HG03442 (cell line): ENCODE results near the gene DPF3.

Source experiments
- ATAC-seq: cut with Tn5 transposase; IDR thresholded peaks from one replicate; pipeline ENCODE4 v1.9.1; 2021; ENCODE audit warnings: mild to moderate bottlenecking, moderate library complexity; ENCODE audit not compliant: unreplicated experiment

DPF3 gene

DNA sequence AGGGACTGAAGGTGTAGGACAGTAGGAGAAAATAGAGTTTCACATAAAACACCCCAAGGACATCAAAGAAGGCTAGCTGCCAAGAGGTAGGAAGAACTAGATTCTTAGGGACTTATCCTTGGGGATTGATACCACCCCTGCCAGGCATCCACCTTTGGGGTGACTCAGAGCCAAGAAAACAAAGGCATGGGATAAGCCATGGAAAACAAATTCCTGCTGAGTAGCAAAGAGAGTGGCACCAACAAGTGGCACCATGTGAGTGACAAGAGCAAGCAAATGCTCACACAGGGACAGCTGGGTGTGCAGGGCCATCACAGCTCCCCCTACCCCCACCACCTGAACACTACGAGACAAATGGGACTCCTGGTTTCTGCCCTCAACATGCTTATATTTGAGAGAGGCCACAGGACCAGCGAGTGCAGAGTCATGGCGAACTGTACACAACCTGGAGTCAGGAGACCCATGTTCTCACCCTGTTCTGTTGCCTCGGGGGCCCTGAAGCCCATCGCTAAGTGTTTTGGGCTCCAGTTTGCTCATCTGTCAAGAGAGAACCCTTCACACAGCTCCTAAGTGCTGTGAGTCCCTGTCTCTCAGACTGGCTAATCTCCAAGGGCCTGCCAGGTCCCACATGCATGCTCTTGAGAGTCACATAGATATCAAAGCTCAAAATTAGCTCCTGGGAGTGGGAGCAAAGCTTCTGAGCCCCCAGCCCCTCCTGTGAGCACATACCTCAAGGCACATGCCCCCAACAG is 91.9 kb downstream of the DPF3 start:
- ATAC-seq, result no peak

- ATAC-seq, result no peak
Measured at GRCh38 chr14:72801381-72801812, 92.5 kb downstream of the DPF3 start.

- ATAC-seq, result no peak
Measured at GRCh38 chr14:72800848-72801370, 93.0 kb downstream of the DPF3 start.

- no peak for ATAC-seq
Measured at GRCh38 chr14:72800296-72800695, 93.6 kb downstream of the DPF3 start.

- ATAC-seq, result no peak
Measured at GRCh38 chr14:72796935-72797334, 97.0 kb downstream of the DPF3 start.

- no peak for ATAC-seq
Measured at GRCh38 chr14:72793156-72793939, 100.6 kb downstream of the DPF3 start.

DNA sequence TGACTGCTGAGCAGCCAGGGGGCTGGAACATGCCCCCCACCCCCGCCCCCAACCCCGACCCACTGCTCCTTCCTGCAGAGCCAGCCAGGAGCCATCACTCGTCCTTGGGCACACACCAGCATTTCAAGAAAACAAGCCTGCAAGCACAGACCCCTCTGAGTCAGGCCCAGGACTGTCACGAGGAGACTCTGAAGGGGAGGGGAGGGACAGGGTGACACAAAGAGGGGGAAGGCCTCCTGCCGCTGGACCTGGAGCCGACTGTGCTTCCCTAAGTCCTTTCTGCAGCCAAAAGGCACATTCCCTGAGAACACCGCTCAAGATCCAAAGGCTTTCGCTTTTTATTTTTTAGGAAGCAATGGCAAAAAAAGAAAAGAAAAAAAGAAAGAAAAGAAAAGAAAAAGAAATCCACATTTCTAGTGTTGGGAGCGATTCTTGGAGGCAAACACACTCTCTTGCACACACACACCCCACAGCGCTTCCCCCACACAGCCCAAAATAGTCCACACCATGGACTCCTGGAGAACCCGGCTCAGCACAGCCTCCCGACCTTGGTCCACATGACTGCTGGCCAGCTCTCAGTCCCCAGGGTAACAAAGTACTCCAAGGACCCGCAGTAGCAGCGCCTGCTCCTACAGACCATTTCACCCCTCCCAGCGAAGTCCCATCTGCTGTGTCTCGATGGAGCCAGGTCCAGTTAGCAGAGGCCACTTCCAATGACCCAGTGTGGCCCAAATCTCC is 101.7 kb downstream of the DPF3 start:
- no peak for ATAC-seq

GRCh38 chr14:72790887-72791566 is 102.9 kb downstream of the DPF3 start:
- ATAC-seq, result no peak

DNA sequence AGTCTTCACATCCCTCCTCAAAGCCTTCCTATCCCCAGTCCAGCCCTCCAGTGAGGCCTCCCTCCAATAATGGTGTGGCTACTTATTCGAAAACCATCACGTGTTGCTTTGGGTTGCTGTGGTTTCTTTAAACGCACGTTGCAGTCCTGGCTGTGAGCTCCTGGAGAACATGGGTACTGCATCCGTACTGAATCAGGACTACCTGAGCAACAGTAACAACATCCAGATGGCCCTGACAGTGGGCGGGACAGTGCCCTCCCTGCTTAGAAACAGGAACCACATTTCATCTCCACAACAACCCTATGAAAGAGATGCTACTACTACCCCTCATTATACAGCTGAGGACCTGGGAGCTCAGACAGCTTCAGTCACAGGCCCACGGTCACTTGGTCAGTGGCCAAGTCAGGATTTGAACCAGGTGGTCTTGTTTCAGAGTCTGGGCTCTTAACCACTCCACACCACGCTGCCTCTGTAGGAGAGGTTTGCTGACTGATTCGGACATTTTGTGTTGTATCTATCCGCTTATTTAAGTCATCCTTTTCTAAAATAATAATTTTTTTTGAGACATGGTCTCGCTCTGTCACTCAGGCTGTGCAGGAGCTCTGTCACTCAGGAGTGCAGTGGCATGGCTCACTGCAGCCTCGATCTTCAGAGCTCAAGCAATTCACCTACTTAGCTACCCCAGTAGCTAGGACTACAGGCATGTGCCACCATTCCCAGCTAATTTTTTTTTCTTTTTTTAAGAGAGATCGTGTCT is 104.8 kb downstream of the DPF3 start:
- no peak for ATAC-seq

DNA sequence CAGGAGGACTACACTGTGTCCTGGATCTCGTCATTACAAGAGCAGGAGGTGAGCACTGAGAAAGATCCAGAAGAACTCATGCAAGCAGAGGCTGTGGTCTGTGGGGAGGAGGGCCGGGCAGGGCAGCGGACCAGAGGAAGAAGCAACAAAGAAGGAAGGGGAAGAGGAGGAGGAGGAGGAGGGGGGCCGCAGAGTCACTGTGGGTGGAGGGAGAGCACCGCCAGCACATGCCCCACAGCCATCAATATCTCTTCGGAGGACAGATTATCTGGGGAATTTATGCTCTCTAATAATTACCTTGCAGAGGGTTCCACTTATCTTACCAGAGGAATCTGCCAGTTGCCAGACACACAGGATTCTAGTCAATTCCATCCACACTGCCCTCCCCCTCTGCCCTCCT is 105.6 kb downstream of the DPF3 start:
- no peak for ATAC-seq

DNA sequence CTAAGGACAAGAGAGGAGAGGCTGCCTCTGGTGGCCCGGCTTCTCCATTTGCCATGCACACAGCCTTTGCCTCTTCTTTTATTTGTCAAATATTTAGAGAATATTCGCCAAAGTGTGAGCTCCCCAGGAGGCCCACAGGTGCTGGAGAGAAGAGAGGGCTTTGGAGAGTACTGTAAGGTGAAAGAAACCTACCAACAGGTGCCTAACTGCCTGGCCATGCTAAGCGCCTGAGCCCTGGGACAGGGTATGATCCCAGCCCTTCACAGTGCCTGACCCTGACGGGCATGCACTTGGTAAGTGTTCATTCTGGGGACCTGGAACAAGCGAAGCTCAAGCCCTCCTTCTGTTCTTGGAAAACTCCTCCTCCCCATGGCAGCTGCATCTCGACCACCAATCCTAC is 106.1 kb downstream of the DPF3 start:
- no peak for ATAC-seq

DNA sequence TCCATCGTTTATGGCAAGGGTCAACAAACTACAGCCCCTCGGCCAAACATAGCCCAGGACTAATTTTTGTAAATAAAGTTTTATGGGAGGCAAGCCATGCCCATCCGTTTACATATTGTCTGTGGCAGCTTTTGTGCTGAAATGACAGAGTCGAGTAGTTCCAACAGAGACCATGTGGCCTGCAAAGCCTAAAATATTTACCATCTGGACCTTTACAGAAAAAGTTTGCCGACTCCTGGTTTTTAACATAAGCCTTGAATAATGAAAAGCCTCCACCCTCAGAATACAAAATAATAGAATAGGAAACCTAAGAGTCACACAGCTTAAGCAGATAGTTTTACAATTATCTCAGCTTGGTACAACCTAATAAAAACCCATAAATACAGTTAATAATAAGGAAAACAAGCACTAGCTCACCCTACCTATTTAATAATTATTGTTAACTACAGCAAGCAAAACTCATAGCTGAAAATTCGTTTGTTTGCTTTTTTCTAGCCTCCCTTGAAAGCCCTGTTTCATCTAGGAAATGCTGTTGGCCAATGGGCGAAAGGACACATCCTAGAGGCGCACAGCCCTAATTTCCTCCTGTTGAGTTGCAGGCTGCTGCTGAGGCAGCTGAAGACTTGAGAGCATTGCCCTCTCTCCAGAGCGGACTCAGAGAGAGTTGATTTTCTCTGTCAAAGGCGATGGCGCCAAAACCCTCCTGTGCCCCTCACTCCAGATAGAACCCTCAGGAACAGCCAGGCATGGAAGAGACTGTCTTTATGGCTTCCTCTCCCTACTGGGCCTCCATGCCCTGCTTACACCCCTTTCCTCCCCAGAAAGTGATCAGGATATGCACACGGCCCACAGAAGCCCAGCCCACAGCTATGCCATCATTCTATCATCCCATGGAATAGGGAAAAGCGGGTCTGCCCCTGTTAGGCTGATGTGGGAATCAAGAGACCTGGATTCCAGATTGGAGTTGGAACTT is 107.2 kb downstream of the DPF3 start:
- no peak for ATAC-seq

- ATAC-seq, result no peak
Measured at GRCh38 chr14:72783741-72784140, 110.2 kb downstream of the DPF3 start.

- ATAC-seq, result no peak
Measured at GRCh38 chr14:72782817-72783216, 111.1 kb downstream of the DPF3 start.

DNA sequence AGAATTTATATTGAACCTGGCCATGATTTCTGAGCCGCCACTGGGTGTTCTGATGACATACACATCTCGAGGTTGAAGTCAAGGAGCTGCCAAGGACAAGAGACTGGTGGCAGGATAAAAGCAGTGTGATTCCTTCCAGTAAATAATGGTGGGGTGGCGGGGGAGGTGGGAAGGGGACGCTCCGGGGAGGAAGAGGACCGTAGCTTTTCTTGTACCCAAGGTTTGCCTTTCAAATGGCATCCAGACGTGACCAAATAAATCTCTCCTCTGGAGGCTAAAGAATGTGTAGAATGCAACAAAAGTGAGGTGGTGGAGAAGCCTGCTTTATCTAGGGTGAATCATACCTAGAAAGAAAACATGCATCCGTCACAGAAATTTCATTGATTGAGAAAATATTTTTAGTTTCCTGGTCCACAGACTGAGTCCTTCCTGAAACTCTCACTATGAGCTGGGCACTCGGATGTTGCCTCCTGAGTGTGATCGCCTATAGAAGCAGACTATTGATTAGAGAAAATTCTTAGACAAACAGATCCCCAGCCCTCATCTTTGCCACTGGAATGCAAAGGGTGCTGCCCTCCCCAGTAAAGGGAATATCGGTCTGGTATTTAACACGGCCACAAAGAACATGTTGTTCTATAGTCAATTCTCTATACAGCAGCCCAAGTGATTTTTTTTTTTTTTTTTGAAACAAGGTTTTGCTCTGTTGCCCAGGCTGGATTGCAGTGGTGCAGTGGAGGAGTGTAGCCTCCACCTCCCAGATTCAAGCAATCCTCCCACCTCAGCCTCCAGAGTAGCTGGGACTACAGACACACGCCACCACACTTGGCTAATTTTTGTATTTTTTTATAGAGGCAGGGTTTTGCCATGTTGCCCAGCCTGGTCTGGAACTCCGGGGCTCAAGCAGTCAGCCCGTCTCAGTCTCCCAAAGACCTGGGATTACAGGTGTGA is 112.1 kb downstream of the DPF3 start:
- no peak for ATAC-seq

DNA sequence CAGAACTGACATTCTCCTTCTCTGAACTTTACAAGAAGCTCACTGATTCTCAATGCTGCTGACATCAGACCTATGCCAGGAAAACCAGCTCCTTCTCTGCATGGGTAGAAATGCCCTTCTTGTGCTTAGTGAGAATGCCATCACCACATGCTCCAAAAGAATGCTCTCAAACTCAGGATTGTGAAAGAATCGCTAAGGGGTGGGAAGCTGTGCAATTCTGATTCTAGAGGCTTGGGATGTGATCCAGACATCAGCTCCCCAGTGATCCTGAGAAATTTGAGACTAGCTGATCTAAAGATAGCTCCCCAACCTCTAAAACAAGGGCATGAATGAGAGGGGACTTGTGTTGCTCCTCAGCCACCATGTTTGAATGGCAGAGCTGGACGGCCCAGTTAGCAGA is 113.2 kb downstream of the DPF3 start:
- ATAC-seq, result no peak

GRCh38 chr14:72779679-72780078 is 114.2 kb downstream of the DPF3 start:
- ATAC-seq, result no peak

DNA sequence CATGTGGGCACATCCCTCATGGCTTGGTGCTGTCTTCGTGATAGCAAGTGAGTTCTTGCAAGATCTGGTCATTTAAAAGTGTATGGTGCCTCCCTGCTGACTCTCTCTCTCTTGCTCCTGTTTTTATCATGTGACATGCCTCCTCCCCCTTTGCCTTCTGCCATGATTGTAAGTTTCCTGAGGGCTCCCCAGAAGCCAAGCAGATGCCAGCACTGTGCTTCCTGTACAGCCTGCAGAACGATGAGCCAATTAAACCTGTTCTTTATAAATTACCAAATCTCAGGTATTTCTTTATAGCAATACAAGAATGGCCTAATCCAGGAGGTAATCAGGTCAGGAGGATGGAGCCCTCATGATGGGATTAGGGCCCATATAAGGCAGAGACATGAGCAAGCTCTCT is 116.3 kb downstream of the DPF3 start:
- ATAC-seq, result no peak
